Measurements from ENCODE around the gene MUSK.
A peak's percentile ranks its signal among the peaks of the same experiment; 100 is the strongest.

The MUSK gene

GRCh38 chr9:110668570-110669167, at the start of gene MUSK:
TSS of gene MUSK (plus strand) at chr9:110668791. CDS start at chr9:110668905, 114 bp downstream.
- H3K4me3 ChIP-seq (ENCODE audit: low read depth, low read length) = no peak within 1 kb of the TSS
- no peak for DNase-seq (ENCODE audit: low read depth)
- TF ChIP-seq CTCF (IDR thresholded peaks at IDR 0.05; ENCODE audit: low read depth, low read length, missing control alignments) = no peak
- in situ Hi-C loops (cut with HindIII; ENCODE audit: low sequenced_read_pairs) = no loop called here

GRCh38 chr9:110619831-110620230, 48.8 kb upstream of the MUSK start:
- H3K4me3 ChIP-seq (ENCODE audit: low read depth, low read length) = no peak overlapping the region
- DNase-seq (ENCODE audit: low read depth) = peak; percentile 39
- no peak for TF ChIP-seq CTCF (IDR thresholded peaks at IDR 0.05; ENCODE audit: low read depth, low read length, missing control alignments)
- in situ Hi-C loops (cut with HindIII; ENCODE audit: low sequenced_read_pairs) = no loop called here

GRCh38 chr9:110620726-110621125, 47.9 kb upstream of the MUSK start:
- H3K4me3 ChIP-seq (ENCODE audit: low read depth, low read length) = no peak overlapping the region
- no peak for DNase-seq (ENCODE audit: low read depth)
- no peak for TF ChIP-seq CTCF (IDR thresholded peaks at IDR 0.05; ENCODE audit: low read depth, low read length, missing control alignments)
- in situ Hi-C loops (cut with HindIII; ENCODE audit: low sequenced_read_pairs) = no loop called here

GRCh38 chr9:110622368-110622767, 46.2 kb upstream of the MUSK start:
- no peak for DNase-seq (ENCODE audit: low read depth)
- in situ Hi-C loops (cut with HindIII; ENCODE audit: low sequenced_read_pairs) = no loop called here
- H3K4me3 ChIP-seq (ENCODE audit: low read depth, low read length) = no peak overlapping the region
- no peak for TF ChIP-seq CTCF (IDR thresholded peaks at IDR 0.05; ENCODE audit: low read depth, low read length, missing control alignments)

GRCh38 chr9:110623462-110624025, 45.0 kb upstream of the MUSK start:
- peak; percentile 57 for DNase-seq (ENCODE audit: low read depth)
- peak; percentile 53 for TF ChIP-seq CTCF (IDR thresholded peaks at IDR 0.05; ENCODE audit: low read depth, low read length, missing control alignments)
- in situ Hi-C loops (cut with HindIII; ENCODE audit: low sequenced_read_pairs) = no loop called here
- no peak overlapping the region for H3K4me3 ChIP-seq (ENCODE audit: low read depth, low read length)

GRCh38 chr9:110626101-110626829, 42.3 kb upstream of the MUSK start:
- H3K4me3 ChIP-seq (ENCODE audit: low read depth, low read length) = no peak overlapping the region
- in situ Hi-C loops (cut with HindIII; ENCODE audit: low sequenced_read_pairs) = no loop called here
- DNase-seq (ENCODE audit: low read depth) = peak; percentile 72
- no peak for TF ChIP-seq CTCF (IDR thresholded peaks at IDR 0.05; ENCODE audit: low read depth, low read length, missing control alignments)
